Left hindlimb (tissue), 1 donor: ENCODE data around the gene ROGDI.

Experiments
- DNase-seq: peaks from one replicate; pipeline ENCODE4 v3.0.0-alpha.2; 2018

ROGDI gene

GRCh38 chr16:4813251-4814003, 11.0 kb upstream of the ROGDI start:
- DNase-seq, result no peak

GRCh38 chr16:4811773-4812172, 9.3 kb upstream of the ROGDI start:
- DNase-seq, result no peak

- no peak for DNase-seq
Observed at GRCh38 chr16:4811242-4811641, 8.8 kb upstream of the ROGDI start.

GRCh38 chr16:4806280-4806679, 3.8 kb upstream of the ROGDI start:
- DNase-seq, result no peak

GRCh38 chr16:4805231-4805630, 2.8 kb upstream of the ROGDI start:
- no peak for DNase-seq

- DNase-seq, result no peak
Observed at GRCh38 chr16:4803898-4804762, 1.7 kb upstream of the ROGDI start.

- no peak for DNase-seq
Observed at GRCh38 chr16:4803401-4803844, 990 bp upstream of the ROGDI start.

- DNase-seq, result peak; percentile 93
Observed at GRCh38 chr16:4802659-4803287, 340 bp upstream of the ROGDI start.

GRCh38 chr16:4801051-4801961, 1.1 kb downstream of the ROGDI start:
- no peak for DNase-seq

GRCh38 chr16:4800290-4801041, 2.0 kb downstream of the ROGDI start:
- DNase-seq, result no peak

- DNase-seq, result no peak
Observed at GRCh38 chr16:4799171-4799855, 3.1 kb downstream of the ROGDI start.

GRCh38 chr16:4798456-4798855, 4.0 kb downstream of the ROGDI start:
- DNase-seq, result no peak

GRCh38 chr16:4797805-4798252, 4.6 kb downstream of the ROGDI start:
- DNase-seq, result no peak

- DNase-seq, result no peak
Observed at GRCh38 chr16:4796982-4797804, 5.2 kb downstream of the ROGDI start.

GRCh38 chr16:4795828-4796572, 6.4 kb downstream of the ROGDI start:
- no peak for DNase-seq

- no peak for DNase-seq
Observed at GRCh38 chr16:4795181-4795827, 7.1 kb downstream of the ROGDI start, which contains the start of gene SMIM22. TSS of gene SMIM22 (plus strand) at chr16:4795369. CDS start at chr16:4795735, 366 bp downstream.

GRCh38 chr16:4792951-4793513, 9.4 kb downstream of the ROGDI start:
- no peak for DNase-seq

GRCh38 chr16:4790871-4791270, 11.6 kb downstream of the ROGDI start:
- no peak for DNase-seq
